K562 (cell line): ENCODE measurements around the gene SMIM10L1.

Source experiments
- ADNP ChIP-seq: fragments of 200-800 bp; sonication (Bioruptor generic); IDR thresholded peaks from 2 replicates; pipeline ENCODE4 v1.6.1; 2016; ENCODE audit warnings: missing genetic modification characterization, missing compliant biosample characterization
- ARNT ChIP-seq, 2 experiments: fragments of 450-650 bp; IDR thresholded peaks; 2 replicates each; pipeline ENCODE4 v1.6.1; 2016; ENCODE audit warnings: mild to moderate bottlenecking in 1 of 2
- CTCF ChIP-seq, 3 experiments: IDR thresholded peaks in 2 of 3; conservative IDR thresholded peaks in 1 of 3; 2 replicates each; pipeline ENCODE4 v1.5.1; 2011 to 2012; ENCODE audit warnings: low read length in 3 of 3, mild to moderate bottlenecking in 3 of 3, control low read depth in 2 of 3, improper control_type of control experiment in 1 of 3, inconsistent platforms in 1 of 3, low read depth in 1 of 3, mixed read lengths in 1 of 3, moderate library complexity in 1 of 3; ENCODE audit not compliant: insufficient read depth in 2 of 3
- FOXP1 ChIP-seq: sonication (generic); formaldehyde crosslinking; IDR thresholded peaks from 2 replicates; pipeline ENCODE4 v1.8.0; 2022; ENCODE audit warnings: mild to moderate bottlenecking, missing genetic modification reagents
- HNRNPUL1 ChIP-seq: fragments of 200-400 bp; formaldehyde crosslinking; IDR thresholded peaks from 2 replicates; pipeline ENCODE4 v1.6.1; 2017; ENCODE audit warnings: low read length
- ZBTB1 ChIP-seq: sonication (generic); formaldehyde crosslinking; IDR thresholded peaks from 2 replicates; pipeline ENCODE4 v1.8.1; 2023; ENCODE audit warnings: missing genetic modification reagents, low read depth, mild to moderate bottlenecking, borderline replicate concordance
- ZBTB5 ChIP-seq: fragments of 450-650 bp; IDR thresholded peaks from 2 replicates; pipeline ENCODE4 v1.6.1; 2017; ENCODE audit warnings: antibody characterized with exemption

GRCh38 chr12:11171969-11172675 lies 1.1 kb downstream of the SMIM10L1 start:
- no peak for TF ChIP-seq ZBTB5
- TF ChIP-seq ZBTB1 = no peak
- no peak for TF ChIP-seq CTCF (IDR thresholded peaks at IDR 0.05 in 2 of 3, conservative IDR thresholded peaks at IDR 0.05 in 1 of 3; ENCODE audit: insufficient read depth in 2 of 3, low read depth in 1 of 3, low read length in 3 of 3)
- no peak for TF ChIP-seq ARNT (IDR thresholded peaks at IDR 0.05)
- no peak for TF ChIP-seq HNRNPUL1
- TF ChIP-seq ADNP (tag) = no peak
- TF ChIP-seq FOXP1 (CRISPR knock-in tag) = no peak
